Measurements from ENCODE around the gene QTRT2. TPM values are rescaled to one million over a fixed set of nuclear protein-coding genes. Genes with fewer than 3 reads are reported as not detected.

QTRT2 gene
- total RNA-seq, 2 experiments from 2014 or later = 43.1 to 57.2 TPM

GRCh38 chr3:114111060-114111770, 54.7 kb downstream of the QTRT2 start:
- Histone ChIP-seq H3K36me3 (ENCODE audit: insufficient read depth, low read length) (no peaks in the 10 kb centered on the region), H3K79me2 (ENCODE audit: insufficient read depth, low read depth, low read length) (no peaks in the 10 kb centered on the region), H3K4me1 (ENCODE audit: insufficient read depth, low read length, poor library complexity, severe bottlenecking) (no peaks in the 10 kb centered on the region), H3K27ac (ENCODE audit: low read depth, low read length, poor library complexity, severe bottlenecking) (no peak overlapping the region), H3K9me2 (ENCODE audit: insufficient read depth, low read length) (no peaks in the 10 kb centered on the region), H2AFZ (ENCODE audit: low read length) (no peak overlapping the region), H3K4me3 (ENCODE audit: low read depth, low read length, poor library complexity, severe bottlenecking) (no peak overlapping the region), H4K20me1 (ENCODE audit: insufficient read depth, low read length) (no peaks in the 10 kb centered on the region), H3K4me2 (ENCODE audit: low read length) (no peak overlapping the region), H3K9me3 (ENCODE audit: low read length) (no peaks in the 10 kb centered on the region)
- CTCF ChIA-PET (ENCODE audit: unreplicated experiment) = no interaction called here
- intact Hi-C loops (cut with micrococcal nuclease; ENCODE audit: unreplicated experiment) = loop anchor here (10.0 kb wide), 1 partner anchor 64 kb away; the partner anchor contains the start of gene DRD3
- POLR2A ChIA-PET = interaction anchor here (0.7 kb wide), 1 partner anchor 389 kb away, joined by 3 read pairs; no protein-coding TSS in a partner anchor
- BruUV-seq (replicated peaks) = no TSS peak
- DNase-seq (ENCODE audit: low spot score) = no peak
- no peak for TF ChIP-seq EZH2phosphoT487 (IDR thresholded peaks at IDR 0.05; ENCODE audit: borderline replicate concordance, low read depth, low read length)
- no peak for TF ChIP-seq CTCF (conservative IDR thresholded peaks at IDR 0.05; ENCODE audit: low read length)

- no peak overlapping the region for H3K27ac ChIP-seq (ENCODE audit: low read depth, low read length, poor library complexity, severe bottlenecking)
- H3K36me3 ChIP-seq (ENCODE audit: insufficient read depth, low read length) = no peaks in the 10 kb centered on the region
- no peak overlapping the region for H3K4me2 ChIP-seq (ENCODE audit: low read length)
- intact Hi-C loops (cut with micrococcal nuclease; ENCODE audit: unreplicated experiment) = loop anchor here (10.0 kb wide), 1 partner anchor 62 kb away; the partner anchor contains the start of gene DRD3
- no peaks in the 10 kb centered on the region for H3K79me2 ChIP-seq (ENCODE audit: insufficient read depth, low read depth, low read length)
- ChIA-PET POLR2A (interaction anchor here (0.5 to 0.8 kb wide), 5 partner anchors 21 to 1500 kb away, joined by 3 read pairs; no protein-coding TSS in a partner anchor), CTCF (ENCODE audit: unreplicated experiment) (no interaction called here)
- no peak overlapping the region for H3K4me3 ChIP-seq (ENCODE audit: low read depth, low read length, poor library complexity, severe bottlenecking)
- H2AFZ ChIP-seq (ENCODE audit: low read length) = no peak overlapping the region
- no peaks in the 10 kb centered on the region for H3K9me3 ChIP-seq (ENCODE audit: low read length)
- H3K4me1 ChIP-seq (ENCODE audit: insufficient read depth, low read length, poor library complexity, severe bottlenecking) = no peaks in the 10 kb centered on the region
- no peaks in the 10 kb centered on the region for H4K20me1 ChIP-seq (ENCODE audit: insufficient read depth, low read length)
- no peak for DNase-seq (ENCODE audit: low spot score)
- no peaks in the 10 kb centered on the region for H3K9me2 ChIP-seq (ENCODE audit: insufficient read depth, low read length)
- BruUV-seq (replicated peaks) = no TSS peak
- TF ChIP-seq EZH2phosphoT487 (IDR thresholded peaks at IDR 0.05; ENCODE audit: borderline replicate concordance, low read depth, low read length) (no peak), CTCF (conservative IDR thresholded peaks at IDR 0.05; ENCODE audit: low read length) (no peak)
Observed at GRCh38 chr3:114112696-114113095, 56.2 kb downstream of the QTRT2 start.

- TF ChIP-seq CTCF (conservative IDR thresholded peaks at IDR 0.05; ENCODE audit: low read length) = no peak
- no peak for TF ChIP-seq EZH2phosphoT487 (IDR thresholded peaks at IDR 0.05; ENCODE audit: borderline replicate concordance, low read depth, low read length)
- H3K9me3 ChIP-seq (ENCODE audit: low read length) = no peaks in the 10 kb centered on the region
- no TSS peak for BruUV-seq (replicated peaks)
- no peak overlapping the region for H3K27ac ChIP-seq (ENCODE audit: low read depth, low read length, poor library complexity, severe bottlenecking)
- H3K79me2 ChIP-seq (ENCODE audit: insufficient read depth, low read depth, low read length) = no peaks in the 10 kb centered on the region
- no peaks in the 10 kb centered on the region for H3K9me2 ChIP-seq (ENCODE audit: insufficient read depth, low read length)
- no peak for DNase-seq (ENCODE audit: low spot score)
- no peaks in the 10 kb centered on the region for H4K20me1 ChIP-seq (ENCODE audit: insufficient read depth, low read length)
- ChIA-PET POLR2A (interaction anchor here (0.5 kb wide), 1 partner anchor 60 kb away, joined by 3 read pairs; no protein-coding TSS in a partner anchor), CTCF (ENCODE audit: unreplicated experiment) (no interaction called here)
- no peaks in the 10 kb centered on the region for H3K36me3 ChIP-seq (ENCODE audit: insufficient read depth, low read length)
- no peak overlapping the region for H3K4me3 ChIP-seq (ENCODE audit: low read depth, low read length, poor library complexity, severe bottlenecking)
- H2AFZ ChIP-seq (ENCODE audit: low read length) = no peak overlapping the region
- intact Hi-C loops (cut with micrococcal nuclease; ENCODE audit: unreplicated experiment) = loop anchor here (10.0 kb wide), 1 partner anchor 60 kb away; the partner anchor contains the start of gene DRD3
- H3K4me2 ChIP-seq (ENCODE audit: low read length) = no peak overlapping the region
- H3K4me1 ChIP-seq (ENCODE audit: insufficient read depth, low read length, poor library complexity, severe bottlenecking) = no peaks in the 10 kb centered on the region
Observed at GRCh38 chr3:114114719-114115118, 58.2 kb downstream of the QTRT2 start.

Measured in OCI-LY7 (cell line).